AG04449 (cell line): Measurements from ENCODE around the gene PDPN.

Experiments used
- CTCF ChIA-PET: fragments of 350-600 bp; formaldehyde crosslinking; extraction: SDS; loops from one replicate; lab custom pipeline; 2021; ENCODE audit warnings: antibody characterized with exemption; lab: Yijun Ruan, JAX
- POLR2A ChIA-PET: fragments of 400-600, 350-600 bp; formaldehyde crosslinking; extraction: SDS; loops from one replicate; lab custom pipeline; 2020; ENCODE audit warnings: antibody characterized with exemption, inconsistent platforms; lab: Yijun Ruan, JAX
- DNase-seq: peaks from one replicate; pipeline ENCODE4 v3.0.0-alpha.2; 2010; ENCODE audit warnings: low read depth, low spot score
- H3K4me3 ChIP-seq: 2 replicates; pipeline ENCODE4 v1.5.1; 2011; ENCODE audit warnings: low read depth, mild to moderate bottlenecking, control low read depth, low read length
- CTCF ChIP-seq: IDR thresholded peaks from one replicate; pipeline ENCODE4 v1.5.1; 2011; ENCODE audit warnings: mild to moderate bottlenecking, moderate library complexity, low read length, control low read depth, inconsistent platforms; ENCODE audit not compliant: insufficient read depth; ENCODE audit errors: missing control alignments

PDPN gene

DNA sequence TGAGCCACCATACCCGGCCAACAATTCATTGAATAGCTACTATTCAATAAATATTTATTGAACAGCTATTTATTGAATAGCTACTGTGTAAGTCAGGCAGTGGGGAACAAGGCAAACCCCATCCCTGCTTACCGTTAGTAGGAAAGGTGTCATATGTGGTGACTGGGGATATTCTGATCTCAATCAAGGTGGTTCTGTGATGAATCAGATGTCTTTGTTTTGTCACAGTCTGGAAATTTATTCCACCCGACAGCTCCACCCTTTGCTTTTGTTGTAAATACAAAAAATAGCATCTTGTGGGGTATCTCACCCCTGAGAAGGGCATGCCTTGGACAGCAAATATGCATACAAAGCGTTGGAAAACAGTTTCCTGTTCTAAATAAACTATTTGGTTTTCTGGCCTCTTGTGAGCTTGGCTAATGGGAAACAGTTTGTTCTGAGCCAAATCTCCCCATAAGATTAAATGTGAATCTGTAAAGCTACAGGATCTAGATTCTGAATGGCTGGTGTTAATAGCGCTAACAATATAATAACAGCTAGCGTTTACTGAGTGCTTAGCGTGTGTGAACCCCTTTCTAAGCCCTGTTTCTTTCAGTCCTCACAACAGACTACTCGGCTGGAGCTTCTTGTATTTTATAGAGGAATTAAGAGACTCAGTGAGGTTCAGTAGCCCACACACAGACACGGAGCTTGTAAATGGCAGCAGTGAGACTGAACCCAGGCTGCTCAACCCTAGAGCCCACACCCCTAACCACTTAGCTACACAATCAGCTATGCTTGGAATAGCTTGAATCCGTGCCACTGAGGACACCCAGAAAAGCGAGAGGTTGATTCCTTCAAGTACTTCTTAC lies 5.5 kb downstream of the PDPN start:
- no peak overlapping the region for H3K4me3 ChIP-seq
- CTCF ChIA-PET, result no interaction called here
- no peak for TF ChIP-seq CTCF
- DNase-seq, result no peak
- POLR2A ChIA-PET, result no interaction called here

- no peak overlapping the region for H3K4me3 ChIP-seq
- TF ChIP-seq CTCF, result no peak
- no peak for DNase-seq
- ChIA-PET CTCF (no interaction called here), POLR2A (no interaction called here)
Measured at GRCh38 chr1:13590486-13590885, 6.9 kb downstream of the PDPN start.

GRCh38 chr1:13593511-13594131 lies 10.0 kb downstream of the PDPN start:
- DNase-seq, result no peak
- CTCF ChIA-PET, result no interaction called here
- H3K4me3 ChIP-seq, result no peak overlapping the region
- no peak for TF ChIP-seq CTCF
- POLR2A ChIA-PET, result no interaction called here

- TF ChIP-seq CTCF, result no peak
- ChIA-PET CTCF (no interaction called here), POLR2A (no interaction called here)
- DNase-seq, result no peak
- H3K4me3 ChIP-seq, result no peak overlapping the region
Measured at GRCh38 chr1:13595411-13595810, 11.8 kb downstream of the PDPN start.

- no peak for DNase-seq
- TF ChIP-seq CTCF, result no peak
- ChIA-PET CTCF (no interaction called here), POLR2A (no interaction called here)
- H3K4me3 ChIP-seq, result no peak overlapping the region
Measured at GRCh38 chr1:13597166-13597565, 13.5 kb downstream of the PDPN start.

- no peak for TF ChIP-seq CTCF
- DNase-seq, result no peak
- POLR2A ChIA-PET, result no interaction called here
- CTCF ChIA-PET, result no interaction called here
- no peak overlapping the region for H3K4me3 ChIP-seq
Measured at GRCh38 chr1:13600762-13601453, 17.3 kb downstream of the PDPN start.
